ENCODE measurements around the gene ZNF638.

Gene ZNF638

DNA sequence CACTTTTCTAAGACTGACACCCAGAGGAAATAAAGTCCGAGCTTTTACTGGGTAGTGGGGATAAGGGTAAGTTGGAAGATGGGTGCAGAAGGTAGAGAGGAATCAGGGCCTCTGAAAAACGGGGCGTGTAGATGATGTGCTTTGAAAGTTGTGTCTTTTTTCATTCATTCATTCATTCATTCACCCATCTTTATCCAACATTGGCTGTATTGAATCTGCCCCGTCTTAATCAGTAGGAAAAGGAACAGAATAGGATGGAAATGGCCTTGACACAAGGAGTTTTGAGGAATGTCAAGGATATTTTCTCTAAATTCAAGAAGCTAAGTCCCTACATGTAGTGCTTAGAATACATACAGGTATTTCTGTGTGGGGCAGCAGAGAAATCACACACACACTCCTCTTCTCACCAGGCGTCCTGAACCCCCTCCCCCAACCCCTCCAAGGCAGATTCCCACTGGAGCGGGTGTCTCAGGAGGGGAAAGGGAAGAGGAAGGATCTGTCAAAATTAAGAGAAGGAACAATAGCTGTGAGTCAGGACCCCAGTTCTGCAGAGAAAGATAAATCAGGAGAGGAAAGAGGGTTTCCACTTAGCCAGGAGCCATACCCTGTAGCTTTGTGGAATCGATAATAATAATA lies 135.7 kb downstream of the ZNF638 start:
- H3K27ac ChIP-seq: no peak overlapping the region
- TF ChIP-seq ZFX (IDR thresholded peaks at IDR 0.05; ENCODE audit: borderline replicate concordance): no peak
- TF ChIP-seq, protein P1, sequence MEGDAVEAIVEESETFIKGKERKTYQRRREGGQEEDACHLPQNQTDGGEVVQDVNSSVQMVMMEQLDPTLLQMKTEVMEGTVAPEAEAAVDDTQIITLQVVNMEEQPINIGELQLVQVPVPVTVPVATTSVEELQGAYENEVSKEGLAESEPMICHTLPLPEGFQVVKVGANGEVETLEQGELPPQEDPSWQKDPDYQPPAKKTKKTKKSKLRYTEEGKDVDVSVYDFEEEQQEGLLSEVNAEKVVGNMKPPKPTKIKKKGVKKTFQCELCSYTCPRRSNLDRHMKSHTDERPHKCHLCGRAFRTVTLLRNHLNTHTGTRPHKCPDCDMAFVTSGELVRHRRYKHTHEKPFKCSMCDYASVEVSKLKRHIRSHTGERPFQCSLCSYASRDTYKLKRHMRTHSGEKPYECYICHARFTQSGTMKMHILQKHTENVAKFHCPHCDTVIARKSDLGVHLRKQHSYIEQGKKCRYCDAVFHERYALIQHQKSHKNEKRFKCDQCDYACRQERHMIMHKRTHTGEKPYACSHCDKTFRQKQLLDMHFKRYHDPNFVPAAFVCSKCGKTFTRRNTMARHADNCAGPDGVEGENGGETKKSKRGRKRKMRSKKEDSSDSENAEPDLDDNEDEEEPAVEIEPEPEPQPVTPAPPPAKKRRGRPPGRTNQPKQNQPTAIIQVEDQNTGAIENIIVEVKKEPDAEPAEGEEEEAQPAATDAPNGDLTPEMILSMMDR (IDR thresholded peaks at IDR 0.05): no peak

DNA sequence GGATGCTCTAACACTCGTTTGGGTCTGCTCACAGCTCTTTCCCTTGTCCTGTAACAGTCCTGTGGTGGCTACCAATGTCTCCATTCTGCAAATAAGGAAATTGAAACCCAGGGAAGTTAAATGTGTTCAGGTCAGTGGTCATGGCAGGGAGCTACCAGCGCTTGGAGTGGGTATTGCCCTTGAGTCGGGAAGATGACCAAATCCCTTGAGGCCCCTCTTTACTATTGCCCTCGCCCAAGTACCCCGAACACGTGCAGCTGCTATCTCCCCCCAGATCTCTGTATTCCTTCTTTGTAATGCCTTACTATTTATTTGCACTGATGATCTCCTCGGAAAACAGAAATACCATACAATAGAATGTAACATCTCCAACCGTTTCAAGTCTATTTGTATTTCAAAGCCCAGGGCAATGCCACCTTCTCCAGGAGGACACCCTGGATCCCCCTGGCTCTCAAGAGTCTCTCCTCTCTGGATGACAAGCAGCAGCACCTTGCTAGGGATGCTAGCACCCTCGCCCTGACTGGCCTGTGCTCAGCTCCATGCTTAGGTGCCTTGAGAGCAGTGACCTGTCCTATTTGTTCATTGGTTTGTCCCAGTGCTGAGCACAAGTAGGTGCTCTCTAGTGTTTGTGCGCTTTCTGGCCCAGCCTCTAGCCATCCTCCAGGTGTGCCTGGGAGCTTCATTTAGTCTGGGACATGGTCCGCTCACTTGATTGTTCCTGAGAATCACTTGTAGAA lies 136.9 kb downstream of the ZNF638 start:
- no peak for TF ChIP-seq ZFX (IDR thresholded peaks at IDR 0.05; ENCODE audit: borderline replicate concordance)
- TF ChIP-seq, protein P1 (IDR thresholded peaks at IDR 0.05): no peak

DNA sequence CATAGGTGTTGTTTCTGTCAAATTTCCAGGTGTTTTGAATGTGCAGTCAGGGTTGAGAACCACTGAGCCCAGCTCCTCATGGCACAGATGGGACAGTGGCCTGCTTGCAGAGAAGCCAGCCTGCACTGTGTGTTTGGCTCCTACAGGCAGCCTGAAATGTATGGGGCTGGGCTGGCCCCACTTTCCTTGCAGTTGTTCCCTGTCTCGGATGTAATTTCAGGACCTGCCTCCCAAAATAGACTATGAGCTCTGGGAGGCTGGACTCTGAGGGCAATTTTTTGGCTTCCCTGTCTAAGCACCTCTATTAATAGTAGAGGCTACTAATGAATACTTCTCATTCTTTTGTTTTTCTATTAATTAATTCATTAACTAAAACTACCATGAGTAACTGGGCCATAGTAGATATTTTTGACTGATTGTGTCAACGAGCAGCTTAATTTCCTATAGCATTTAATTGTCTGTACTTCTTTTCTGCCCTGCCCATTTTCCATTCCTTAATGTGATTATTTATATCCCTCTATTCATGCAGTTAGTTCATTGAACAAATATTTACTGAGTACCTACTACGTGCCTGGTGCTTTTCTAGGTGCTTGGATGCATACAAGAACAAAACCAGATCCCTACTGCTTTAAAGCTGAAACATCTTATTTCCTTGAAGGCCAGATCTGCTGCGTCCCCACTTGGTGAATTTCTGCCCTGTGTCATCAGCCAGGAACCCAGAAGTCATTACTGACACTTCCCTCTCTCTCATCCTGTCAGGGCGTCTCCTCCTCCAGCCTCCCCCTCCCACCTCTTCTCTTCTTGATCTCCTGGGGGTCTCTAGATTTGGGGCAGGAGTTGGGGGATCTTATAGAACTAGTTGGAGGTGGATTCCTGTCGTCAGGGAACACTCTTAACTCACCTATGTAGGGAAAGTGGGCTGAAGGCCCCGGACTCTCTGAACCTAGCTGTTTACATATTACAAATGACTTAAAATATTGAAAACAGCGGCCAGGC lies 138.1 kb downstream of the ZNF638 start:
- H3K27ac ChIP-seq: no peak overlapping the region
- TF ChIP-seq, protein P1 (IDR thresholded peaks at IDR 0.05): no peak
- no peak for TF ChIP-seq ZFX (IDR thresholded peaks at IDR 0.05; ENCODE audit: borderline replicate concordance)

More for the DNA sequence above, 136.9 kb downstream of the ZNF638 start:
- H3K27ac ChIP-seq: no peak overlapping the region

DNA sequence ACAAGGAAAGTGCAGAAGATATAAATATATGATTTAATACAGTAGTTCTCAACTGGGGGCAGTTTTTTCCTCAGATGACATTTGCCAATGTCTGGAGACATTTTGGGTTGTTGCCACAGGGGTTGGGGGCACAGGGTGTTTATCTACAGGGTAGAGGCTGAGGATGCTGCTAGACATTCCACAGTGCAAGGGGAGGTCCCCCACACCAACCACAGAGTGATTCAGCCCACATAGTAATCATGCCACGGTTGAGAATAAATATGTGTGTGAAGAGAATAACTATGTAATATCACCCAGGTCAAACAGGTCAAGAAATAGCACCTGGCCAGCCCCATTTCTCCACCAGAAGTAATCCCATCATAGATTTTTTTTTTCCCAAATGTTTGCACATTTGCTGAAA lies 139.7 kb downstream of the ZNF638 start:
- H3K27ac ChIP-seq: no peak overlapping the region
- TF ChIP-seq, protein P1 (IDR thresholded peaks at IDR 0.05): no peak
- no peak for TF ChIP-seq ZFX (IDR thresholded peaks at IDR 0.05; ENCODE audit: borderline replicate concordance)

DNA sequence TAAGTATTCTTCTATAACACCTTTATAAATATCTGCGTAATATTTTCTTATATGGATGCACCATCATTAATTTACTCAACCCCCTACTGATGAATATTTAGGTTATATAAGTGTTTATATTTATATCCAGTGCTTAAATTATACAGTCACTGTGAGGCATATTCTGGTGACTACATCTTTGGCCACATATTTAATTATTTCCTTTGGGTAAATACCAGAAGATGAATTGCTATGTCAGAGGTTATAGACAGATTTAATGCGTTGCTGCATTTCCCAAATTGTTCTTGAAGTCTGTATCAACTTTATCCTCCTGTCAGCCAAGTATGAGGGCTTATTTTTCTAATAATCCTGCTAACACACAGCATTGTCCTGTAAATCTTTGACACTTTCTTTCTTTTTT lies 140.4 kb downstream of the ZNF638 start:
- TF ChIP-seq, protein P1 (IDR thresholded peaks at IDR 0.05): no peak
- TF ChIP-seq ZFX (IDR thresholded peaks at IDR 0.05; ENCODE audit: borderline replicate concordance): no peak
- H3K27ac ChIP-seq: no peak overlapping the region

DNA sequence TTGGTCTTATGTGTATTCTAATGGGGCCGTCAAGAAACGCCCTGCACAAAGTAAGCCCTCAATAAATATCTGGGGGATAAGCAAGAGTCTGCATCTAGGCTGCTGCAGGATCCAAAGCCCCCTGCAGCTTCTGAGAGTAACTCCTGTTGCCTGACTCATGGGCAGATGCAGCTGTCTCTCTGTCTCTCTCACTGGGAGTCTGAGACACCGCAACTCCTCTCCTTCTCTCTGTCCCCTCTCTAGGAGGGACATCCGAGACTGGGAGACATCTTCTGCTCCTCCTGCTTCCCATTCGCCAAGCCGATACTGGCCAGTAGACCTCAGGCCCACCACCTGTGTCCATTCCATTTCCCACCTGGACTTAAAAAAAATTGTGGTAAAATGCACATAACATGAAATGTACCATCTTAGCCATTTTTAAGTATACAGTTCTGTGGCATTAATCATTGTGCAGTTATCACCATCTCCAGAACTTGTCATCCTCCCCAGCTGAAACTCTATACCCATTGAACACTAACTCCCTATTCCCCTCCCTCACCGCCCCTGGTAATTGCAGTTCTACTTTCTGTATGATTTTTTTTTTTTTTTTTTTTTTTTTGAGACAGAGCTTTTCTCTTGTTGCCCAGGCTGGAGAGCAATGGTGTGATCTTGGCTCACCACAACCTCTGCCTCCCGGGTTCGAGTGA lies 141.9 kb downstream of the ZNF638 start:
- no peak for TF ChIP-seq ZFX (IDR thresholded peaks at IDR 0.05; ENCODE audit: borderline replicate concordance)
- TF ChIP-seq, protein P1 (IDR thresholded peaks at IDR 0.05): no peak
- H3K27ac ChIP-seq: no peak overlapping the region
